ENCODE data around the gene PODN.

The PODN gene

GRCh38 chr1:53057127-53057526, 4.9 kb upstream of the PODN start:
- no peak for DNase-seq

GRCh38 chr1:53060579-53060978, 1.4 kb upstream of the PODN start:
- peak; percentile 88 for DNase-seq

DNA sequence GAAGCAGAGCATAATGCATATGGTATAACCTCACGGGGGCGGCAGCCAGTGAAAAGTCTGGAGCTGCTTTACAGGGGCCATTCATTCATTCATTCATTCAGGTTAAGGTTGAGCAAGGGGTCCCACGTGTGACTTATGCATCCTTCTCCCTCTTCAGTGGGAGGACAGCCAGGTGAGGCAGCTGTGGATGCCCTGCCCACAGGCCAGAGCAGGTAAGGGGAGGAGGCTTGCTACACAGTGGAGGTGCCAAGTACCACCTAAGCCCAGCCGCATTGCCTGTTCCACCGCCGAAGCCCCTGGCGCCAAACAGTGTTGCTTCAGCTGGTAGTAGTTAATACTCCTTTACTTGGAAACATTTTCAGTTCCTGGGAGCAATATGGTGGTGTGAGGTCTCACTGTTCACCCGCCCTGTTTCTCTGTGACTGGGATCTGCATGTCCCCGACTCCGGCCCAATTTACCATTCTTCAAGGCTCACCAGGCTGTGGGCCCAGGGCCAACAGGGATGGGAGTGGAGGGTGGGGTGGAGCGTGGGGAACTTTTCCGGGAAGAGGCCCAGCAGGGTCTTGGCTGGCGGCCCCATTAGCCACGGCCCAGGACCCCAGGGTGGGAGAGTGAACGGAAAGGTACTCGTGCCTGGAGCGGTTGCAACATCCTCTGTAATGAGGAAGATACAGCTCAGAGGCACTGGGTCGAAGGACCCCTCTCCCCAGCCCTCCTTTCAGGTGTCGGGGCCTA, 722 bp upstream of the PODN start:
- peak; percentile 34 for DNase-seq

GRCh38 chr1:53062708-53063591, 937 bp downstream of the PODN start:
- DNase-seq: no peak

DNA sequence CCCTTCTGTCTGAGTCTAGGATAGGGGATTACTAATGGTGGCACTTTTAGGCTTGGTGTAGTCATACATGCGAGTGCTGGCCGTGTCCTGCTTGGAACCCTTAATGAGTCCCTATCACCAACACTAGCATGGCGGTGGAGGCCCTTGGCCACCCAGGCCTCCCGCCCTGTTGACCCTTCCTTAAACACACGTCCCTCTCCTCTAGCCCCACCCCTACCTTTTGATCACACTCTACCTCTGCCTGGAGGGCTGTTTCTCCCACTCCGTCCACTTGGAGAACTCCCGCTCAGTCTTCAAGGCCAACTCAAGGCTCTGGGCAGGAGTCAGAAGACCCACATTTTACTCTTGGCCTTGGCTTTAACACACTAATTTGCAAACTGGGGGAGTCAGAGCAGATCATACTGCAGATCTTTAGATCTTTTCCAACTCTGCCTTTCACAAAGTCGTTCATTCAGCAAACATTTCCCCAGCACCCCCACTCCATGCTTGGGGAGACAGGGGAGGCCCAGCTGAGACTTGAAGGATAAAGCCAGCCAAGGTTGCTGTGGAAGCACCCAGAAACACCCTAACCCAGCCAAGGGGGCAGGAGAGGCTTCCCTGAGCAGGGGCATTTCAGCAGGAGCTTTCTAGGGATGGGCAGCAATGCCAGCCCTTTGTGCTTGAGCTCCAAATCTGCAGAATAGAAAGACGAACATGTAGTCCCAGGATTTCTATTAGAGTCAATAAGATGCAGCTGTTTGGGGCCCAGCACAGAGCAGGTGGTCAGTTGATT, 1.9 kb downstream of the PODN start:
- no peak for DNase-seq

DNA sequence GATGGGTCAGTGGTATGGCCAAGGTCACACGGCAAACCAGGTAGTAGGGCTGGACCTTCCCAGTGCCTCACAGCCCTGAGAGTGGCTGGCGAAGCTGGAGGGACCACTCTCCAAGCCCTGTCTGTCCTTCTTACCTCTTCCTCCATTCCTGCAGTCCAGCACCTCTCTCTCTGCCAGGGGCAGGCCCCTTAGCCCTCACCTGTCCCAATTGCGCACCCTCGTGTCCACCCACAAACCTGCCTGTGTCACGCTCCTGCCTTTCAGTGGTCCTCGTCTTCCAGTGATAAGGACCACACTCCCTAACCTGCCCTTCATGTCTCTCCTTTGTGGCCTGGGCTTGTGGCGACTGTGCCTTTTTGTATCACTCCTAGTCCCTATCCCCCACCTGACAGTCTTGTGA, 3.4 kb downstream of the PODN start:
- no peak for DNase-seq

DNA sequence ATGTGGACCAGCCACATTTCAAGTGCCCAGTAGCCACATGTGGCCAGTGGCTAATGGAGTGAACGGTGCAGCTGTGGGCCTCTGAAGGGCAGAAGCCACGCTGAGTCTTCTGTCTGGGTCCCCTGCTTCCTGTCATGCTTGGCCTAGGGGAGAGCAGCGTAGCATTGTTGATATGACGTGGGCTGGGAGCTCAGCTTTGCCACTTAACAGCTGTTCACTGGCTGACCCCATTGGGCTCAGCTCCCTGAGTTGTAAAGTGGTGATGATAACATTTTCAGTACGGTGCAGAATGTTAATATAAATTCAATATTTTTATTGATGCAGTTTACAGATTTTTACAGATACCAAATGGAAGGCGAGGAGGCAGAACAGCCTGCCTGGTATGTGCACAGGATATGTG, 4.5 kb downstream of the PODN start:
- DNase-seq: no peak

- DNase-seq: no peak
These were observed 5.1 kb downstream of the PODN start for GRCh38 chr1:53066891-53067738.

- DNase-seq: no peak
These were observed 5.9 kb downstream of the PODN start for GRCh38 chr1:53067886-53068285.

DNA sequence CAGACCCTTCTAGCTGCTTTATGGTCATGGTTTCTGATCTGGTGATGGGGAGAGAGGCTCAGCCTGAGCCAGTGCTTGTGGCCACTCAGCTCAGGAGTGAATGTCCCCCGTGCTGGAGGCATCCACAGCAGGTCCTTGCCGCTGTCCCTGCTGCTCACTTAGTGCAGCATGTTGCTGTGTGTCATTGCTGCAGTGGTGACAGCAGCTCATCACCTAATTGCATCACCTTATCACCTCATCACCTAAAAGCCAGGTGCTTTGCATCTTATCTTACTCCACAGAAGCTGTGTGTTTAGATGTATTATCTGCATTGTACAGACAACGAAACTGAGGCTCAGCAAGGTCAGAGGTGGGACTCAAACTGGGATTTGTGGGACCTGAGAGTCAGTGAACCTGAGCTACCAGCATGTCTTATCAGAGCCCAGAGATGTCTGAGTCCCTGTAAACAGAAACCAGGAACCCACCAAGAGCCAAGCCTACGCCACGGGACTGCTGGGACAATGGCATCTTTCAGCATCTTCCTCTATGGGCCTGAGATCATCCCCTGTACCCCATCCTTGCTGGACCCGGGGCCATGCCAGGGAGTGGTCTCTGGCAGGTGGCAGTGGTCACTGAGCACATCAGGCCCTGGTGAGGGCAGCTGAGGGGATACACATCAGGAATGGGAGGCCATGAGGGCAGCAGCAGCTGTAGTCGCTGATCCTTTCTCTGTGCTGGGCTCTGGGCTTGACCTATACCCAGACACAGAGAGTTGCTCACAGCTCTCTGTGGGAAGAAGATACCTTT, 6.5 kb downstream of the PODN start:
- DNase-seq: no peak

DNA sequence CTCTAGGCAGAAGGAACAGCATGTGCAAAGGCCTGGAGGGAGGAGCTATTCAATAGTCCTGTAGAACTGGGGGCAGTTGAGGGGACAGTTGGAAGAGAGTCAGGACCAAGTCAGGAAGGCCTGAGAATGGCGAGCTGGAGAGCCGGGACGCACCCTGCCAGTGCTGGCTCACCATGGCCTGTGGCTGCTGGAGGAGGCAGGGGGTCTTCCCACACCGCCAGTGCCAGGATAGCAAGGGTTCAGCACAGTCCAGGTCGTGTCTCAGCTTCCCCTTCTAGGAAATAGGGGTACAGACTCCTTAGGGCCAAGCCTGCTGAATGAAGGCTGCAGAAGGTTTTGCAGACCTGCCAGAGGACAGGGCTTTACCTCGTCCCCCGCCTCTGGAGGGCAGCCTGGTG, 7.3 kb downstream of the PODN start:
- no peak for DNase-seq

- DNase-seq: no peak
These were observed 7.8 kb downstream of the PODN start for GRCh38 chr1:53069663-53070327.

GRCh38 chr1:53070621-53071020, 8.6 kb downstream of the PODN start:
- DNase-seq: no peak

DNA sequence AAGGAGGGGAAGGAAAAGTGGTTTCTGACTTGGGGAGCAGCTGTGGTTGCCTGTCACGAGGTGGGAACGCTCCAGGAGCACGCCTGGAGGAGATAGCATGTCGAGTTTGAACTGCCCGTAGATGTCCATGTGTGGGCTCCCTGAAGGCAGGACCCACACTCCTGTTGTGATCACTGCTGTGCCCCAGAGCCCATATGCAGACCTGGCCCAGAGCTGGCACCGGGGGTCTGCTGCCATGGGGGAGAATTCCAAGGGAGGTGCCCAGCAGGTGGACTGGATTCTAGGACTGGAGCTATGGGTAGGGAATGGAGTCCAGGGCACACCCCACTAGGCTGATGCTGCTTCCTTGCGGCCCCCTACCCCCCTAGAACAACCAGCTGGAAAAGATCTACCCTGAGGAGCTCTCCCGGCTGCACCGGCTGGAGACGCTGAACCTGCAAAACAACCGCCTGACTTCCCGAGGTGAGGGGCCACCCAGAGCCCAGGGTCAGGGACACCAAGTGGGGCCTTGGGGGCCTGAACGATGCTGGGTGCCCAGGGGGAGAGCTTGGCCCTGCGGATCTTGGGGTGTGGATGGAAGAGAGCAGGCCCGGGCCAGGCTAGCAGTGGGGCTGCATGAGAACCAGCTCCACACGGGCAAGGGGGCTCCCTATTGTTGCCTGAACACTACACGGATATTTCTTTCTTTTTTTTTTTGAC, 9.3 kb downstream of the PODN start:
- no peak for DNase-seq

DNA sequence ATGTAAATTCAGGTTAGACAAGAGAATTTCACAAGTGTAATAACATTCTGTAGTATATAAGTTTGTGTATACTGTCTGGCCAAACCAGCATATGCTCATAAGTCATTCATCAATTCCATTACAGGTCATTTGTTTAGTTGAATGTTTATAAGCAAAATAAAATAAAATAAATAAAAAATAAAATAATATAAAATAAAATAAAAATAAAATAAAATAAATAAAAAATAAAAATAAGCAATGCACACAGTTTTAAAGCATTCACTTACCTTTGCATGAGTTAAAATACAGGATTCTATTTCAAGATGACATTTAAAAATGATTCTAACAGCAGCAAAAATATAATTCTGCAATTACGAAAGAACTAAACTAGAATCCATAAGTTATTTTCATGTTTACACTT, 9.9 kb downstream of the PODN start:
- DNase-seq: no peak

DNA sequence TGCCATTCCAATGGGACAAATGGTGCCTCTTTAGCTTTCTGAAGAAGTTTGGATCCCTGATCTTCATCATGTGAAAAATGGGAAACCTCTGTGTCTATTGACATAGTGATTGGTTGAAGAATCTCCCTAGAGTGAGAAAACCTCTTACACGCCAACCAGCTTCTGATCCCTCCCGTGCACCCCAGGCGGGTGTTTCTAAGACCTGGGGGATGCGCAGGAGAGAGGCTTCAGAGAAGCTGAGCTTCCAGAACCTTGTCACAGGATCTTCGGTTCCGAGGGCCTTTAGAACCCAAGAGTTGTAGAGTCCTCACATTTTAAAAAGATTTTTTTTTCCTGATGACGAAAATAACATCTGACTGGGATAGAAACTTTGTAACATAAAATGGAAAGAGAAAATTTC, 11.3 kb downstream of the PODN start:
- DNase-seq: no peak

DNA sequence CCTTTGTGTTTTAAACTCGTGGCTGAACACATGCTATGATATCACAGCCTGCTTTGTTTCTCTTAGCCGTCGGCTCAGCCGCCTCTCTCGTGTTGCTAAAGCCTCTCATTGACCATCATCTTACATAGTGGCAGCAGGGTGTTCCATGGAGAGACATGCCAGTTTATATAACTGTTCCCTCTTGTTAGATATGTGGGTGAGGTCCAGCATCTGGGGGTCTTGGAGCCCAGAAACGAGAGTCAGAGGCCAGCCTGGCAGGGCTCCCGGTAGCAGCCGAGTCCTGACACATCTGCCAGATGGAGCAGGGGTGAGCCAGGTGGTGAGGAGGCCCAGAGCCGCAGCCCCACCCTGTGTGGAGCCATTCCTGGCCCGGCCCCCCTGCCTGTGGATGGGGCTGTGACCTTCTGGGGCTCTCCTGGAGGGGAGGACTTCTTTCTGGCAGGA, 11.9 kb downstream of the PODN start:
- DNase-seq: no peak

- DNase-seq: no peak
These were observed 12.5 kb downstream of the PODN start for GRCh38 chr1:53074313-53075154.

DNA sequence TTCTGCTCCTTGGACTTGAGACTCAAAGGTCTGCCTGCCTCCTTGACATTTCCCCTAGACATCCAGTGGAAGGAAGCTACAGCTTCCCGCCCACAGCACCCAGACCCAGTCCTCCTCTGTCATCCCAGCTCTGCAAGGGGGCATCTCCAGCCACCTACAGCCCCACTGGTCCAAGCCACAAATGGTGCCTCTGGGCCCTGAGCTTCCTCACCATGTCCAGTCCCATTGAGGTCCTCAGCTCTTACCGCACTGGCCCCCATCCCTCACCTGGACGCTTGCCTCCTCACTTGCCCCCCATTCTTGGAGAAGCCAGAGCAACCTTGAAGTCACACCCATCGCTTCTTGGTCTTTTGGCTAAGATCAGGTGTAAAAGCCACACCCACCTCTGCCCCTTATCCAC, 13.2 kb downstream of the PODN start:
- no peak for DNase-seq

Data from fibroblast of skin of back (primary cell).